GM10266 (cell line): ENCODE results near the gene MUC16.

Experiments
- DNase-seq: peaks from one replicate; pipeline ENCODE4 v3.0.0; 2012; ENCODE audit errors: extremely low spot score
- CTCF ChIP-seq: IDR thresholded peaks from 2 replicates; pipeline ENCODE4 v1.5.1; 2012; ENCODE audit warnings: mild to moderate bottlenecking, low read depth; ENCODE audit not compliant: control insufficient read depth, insufficient read depth; ENCODE audit errors: missing control alignments

Gene MUC16

GRCh38 chr19:9046694-9047093, 36.5 kb upstream of the MUC16 start:
- DNase-seq, result no peak
- TF ChIP-seq CTCF, result no peak

GRCh38 chr19:9044449-9044848, 34.2 kb upstream of the MUC16 start:
- TF ChIP-seq CTCF, result no peak

GRCh38 chr19:9043524-9043923, 33.3 kb upstream of the MUC16 start:
- no peak for TF ChIP-seq CTCF

More at GRCh38 chr19:9044449-9044848, 34.2 kb upstream of the MUC16 start:
- no peak for DNase-seq

GRCh38 chr19:9041023-9041422, 30.8 kb upstream of the MUC16 start:
- no peak for TF ChIP-seq CTCF
- DNase-seq, result no peak

More at GRCh38 chr19:9043524-9043923, 33.3 kb upstream of the MUC16 start:
- no peak for DNase-seq

GRCh38 chr19:9040131-9040530, 29.9 kb upstream of the MUC16 start:
- DNase-seq, result no peak
- TF ChIP-seq CTCF, result no peak

- no peak for TF ChIP-seq CTCF
Measured at GRCh38 chr19:9039728-9040127, 29.5 kb upstream of the MUC16 start.

GRCh38 chr19:9037400-9038062, 27.3 kb upstream of the MUC16 start:
- no peak for TF ChIP-seq CTCF
- no peak for DNase-seq

More at GRCh38 chr19:9039728-9040127, 29.5 kb upstream of the MUC16 start:
- DNase-seq, result no peak
